GM18858 (cell line): ENCODE results near the gene TUBG2.
"Not testable (repeated sequence)": the region's sequence is repeated elsewhere in the genome, so short reads cannot be mapped to it uniquely, and the experiment has no call there.

Source experiments
- ATAC-seq: cut with Tn5 transposase; IDR thresholded peaks from one replicate; pipeline ENCODE4 v1.9.1; 2021; ENCODE audit not compliant: unreplicated experiment

Gene TUBG2

GRCh38 chr17:42659079-42659931 is at the start of gene TUBG2:
Gene TUBG2, plus strand, starts transcription at chr17:42659284. Its CDS starts 220 bp downstream, at chr17:42659504.
- no peak for ATAC-seq

- not testable (repeated sequence) for ATAC-seq
Observed at GRCh38 chr17:42609814-42610801, 49.0 kb upstream of the TUBG2 start.

- no peak for ATAC-seq
Observed at GRCh38 chr17:42612013-42612412, 47.1 kb upstream of the TUBG2 start.

- ATAC-seq = no peak
Observed at GRCh38 chr17:42613699-42614295, 45.3 kb upstream of the TUBG2 start.

- ATAC-seq = no peak
Observed at GRCh38 chr17:42617956-42618431, 41.1 kb upstream of the TUBG2 start.

- ATAC-seq = peak; percentile 55
Observed at GRCh38 chr17:42618442-42619150, 40.5 kb upstream of the TUBG2 start.

- ATAC-seq = not testable (repeated sequence)
Observed at GRCh38 chr17:42621987-42622386, 37.1 kb upstream of the TUBG2 start.

GRCh38 chr17:42623271-42623670 is 35.8 kb upstream of the TUBG2 start:
- no peak for ATAC-seq

GRCh38 chr17:42623732-42624596 is 35.1 kb upstream of the TUBG2 start:
- ATAC-seq = no peak

- ATAC-seq = not testable (repeated sequence)
Observed at GRCh38 chr17:42627032-42627764, 31.9 kb upstream of the TUBG2 start.

GRCh38 chr17:42629411-42630009 is 29.6 kb upstream of the TUBG2 start:
- ATAC-seq = no peak

- no peak for ATAC-seq
Observed at GRCh38 chr17:42632949-42633444, 26.1 kb upstream of the TUBG2 start.

GRCh38 chr17:42639525-42640113 is 19.5 kb upstream of the TUBG2 start:
- no peak for ATAC-seq

- ATAC-seq = no peak
Observed at GRCh38 chr17:42640121-42640520, 19.0 kb upstream of the TUBG2 start.

- no peak for ATAC-seq
Observed at GRCh38 chr17:42642336-42642735, 16.7 kb upstream of the TUBG2 start.

- no peak for ATAC-seq
Observed at GRCh38 chr17:42647778-42648177, 11.3 kb upstream of the TUBG2 start.

- no peak for ATAC-seq
Observed at GRCh38 chr17:42651392-42651791, 7.7 kb upstream of the TUBG2 start.
